Measurements from ENCODE around the gene LHX6.
A peak's percentile ranks its signal among the peaks of the same experiment; 100 is the strongest.

LHX6 gene

GRCh38 chr9:122188369-122188768 lies 40.4 kb downstream of the LHX6 start:
- DNase-seq = no peak

GRCh38 chr9:122186777-122187470 lies 41.8 kb downstream of the LHX6 start:
- DNase-seq = no peak

DNA sequence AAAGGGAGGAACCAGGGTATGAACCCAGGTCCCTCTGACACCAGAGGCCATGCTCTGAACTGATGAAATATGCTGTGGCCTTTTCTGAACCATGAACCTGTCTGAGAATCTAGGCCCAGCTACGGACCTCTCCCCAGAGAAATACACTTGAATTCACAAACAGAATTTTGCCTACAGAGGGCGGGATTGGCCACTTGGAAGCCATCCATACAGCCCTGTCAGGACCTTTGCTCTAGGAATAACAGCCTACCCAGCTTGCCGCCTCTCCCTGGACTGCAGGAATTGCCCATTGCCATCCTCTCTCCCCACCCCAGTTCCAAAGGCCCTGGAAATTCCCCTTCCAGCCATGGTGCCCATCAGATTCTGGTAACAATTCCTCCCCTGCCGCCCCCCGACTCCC lies 42.5 kb downstream of the LHX6 start:
- DNase-seq = no peak

DNA sequence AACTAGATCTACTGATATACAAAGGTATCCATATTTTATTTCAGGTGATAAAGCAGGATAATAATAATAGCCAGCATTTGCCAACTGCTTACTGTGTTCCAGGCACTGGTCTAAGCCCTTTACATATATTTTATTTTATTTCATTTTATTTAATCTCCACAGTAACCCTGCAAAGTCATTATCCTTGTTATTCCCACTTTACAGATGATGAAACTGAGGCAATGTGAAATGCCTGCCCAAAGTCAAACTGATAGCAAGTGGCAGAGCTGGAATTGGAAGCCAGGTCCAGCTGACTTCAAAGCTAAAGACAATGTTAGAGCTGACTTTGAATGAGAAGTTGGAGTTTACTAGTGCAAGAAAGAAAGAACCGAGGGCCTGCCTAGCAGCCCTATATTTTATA lies 44.2 kb downstream of the LHX6 start:
- DNase-seq = no peak

DNA sequence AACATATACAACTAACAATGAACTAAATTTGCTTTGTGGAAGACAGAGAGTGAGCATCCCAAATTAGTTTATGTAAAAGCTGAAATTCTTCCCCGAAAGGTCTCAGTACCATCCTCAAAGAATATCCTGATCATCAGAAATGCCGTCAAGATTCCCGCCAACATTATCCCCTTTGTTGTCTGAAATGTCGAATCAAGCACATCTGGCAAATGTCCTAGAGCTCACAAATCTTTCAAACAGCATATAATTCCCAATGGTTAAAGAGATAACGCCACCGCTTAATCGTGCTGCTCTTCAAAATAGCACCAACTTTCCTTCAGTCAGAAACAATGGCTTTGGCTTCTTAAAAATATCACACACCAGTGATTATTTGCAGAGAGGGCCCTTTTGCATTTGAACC lies 45.3 kb downstream of the LHX6 start:
- no peak for DNase-seq

GRCh38 chr9:122180633-122181032 lies 48.1 kb downstream of the LHX6 start:
- no peak for DNase-seq

- no peak for DNase-seq
Observed at GRCh38 chr9:122179690-122180074, 49.1 kb downstream of the LHX6 start.

GRCh38 chr9:122179054-122179689 lies 49.6 kb downstream of the LHX6 start:
- no peak for DNase-seq

DNA sequence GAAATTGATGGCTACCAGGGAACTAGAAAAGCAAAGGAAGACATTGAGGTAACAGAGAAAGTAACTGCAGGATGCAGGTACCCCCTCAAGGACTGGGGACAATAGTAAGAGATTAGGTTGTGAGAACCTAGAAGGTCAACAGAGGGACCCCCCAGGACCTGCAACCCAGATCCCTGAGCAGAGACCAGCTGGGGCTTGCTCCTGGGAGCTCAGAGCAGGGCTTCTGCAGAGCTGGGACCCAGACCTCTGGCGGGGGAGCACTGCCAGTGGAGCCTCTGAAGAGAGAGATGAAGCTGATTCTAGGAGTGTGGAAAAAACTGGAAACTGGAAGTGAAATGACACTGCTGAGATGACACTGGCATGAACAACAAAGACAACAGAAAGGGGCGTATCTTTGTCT lies 51.8 kb downstream of the LHX6 start:
- DNase-seq = no peak

- DNase-seq = no peak
Observed at GRCh38 chr9:122173670-122174069, 55.1 kb downstream of the LHX6 start.

- DNase-seq = no peak
Observed at GRCh38 chr9:122172131-122172530, 56.6 kb downstream of the LHX6 start.

DNA sequence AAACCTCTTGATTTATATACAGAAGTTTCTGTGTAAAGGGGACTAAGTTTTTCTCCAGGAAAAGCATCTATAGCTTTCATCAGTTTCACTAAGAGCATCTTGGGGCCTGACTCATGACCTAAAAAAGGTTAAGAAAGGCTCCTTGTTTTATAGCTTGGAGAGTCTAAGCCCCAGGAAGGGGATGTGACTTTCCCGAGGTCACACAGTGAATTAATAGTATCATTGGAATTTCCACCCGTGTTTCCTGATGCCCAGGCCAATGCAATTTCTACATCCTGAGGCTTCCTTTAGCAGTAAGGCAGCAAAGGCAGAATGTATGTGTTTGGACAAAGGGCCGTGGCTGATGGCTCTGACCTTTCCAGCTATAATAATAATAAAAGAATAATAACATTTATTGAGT lies 60.4 kb downstream of the LHX6 start:
- no peak for DNase-seq

GRCh38 chr9:122164286-122164685 lies 64.5 kb downstream of the LHX6 start:
- no peak for DNase-seq

GRCh38 chr9:122162415-122162814 lies 66.3 kb downstream of the LHX6 start:
- no peak for DNase-seq

DNA sequence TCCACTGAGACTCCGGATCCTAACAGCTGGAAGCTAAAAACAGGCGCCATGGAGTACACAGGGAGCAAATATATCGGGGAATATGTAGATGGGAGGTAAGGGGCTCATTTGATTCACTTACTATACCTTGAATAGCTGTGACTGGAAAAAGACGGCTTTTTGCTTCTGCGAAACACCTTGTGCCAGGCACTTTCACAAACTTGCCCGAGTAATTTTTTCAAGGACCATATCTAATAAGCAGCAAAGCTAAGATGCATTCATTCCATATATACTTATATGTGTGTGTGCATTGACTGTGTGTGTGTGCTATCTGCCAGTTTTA lies 68.9 kb downstream of the LHX6 start:
- no peak for DNase-seq

DNA sequence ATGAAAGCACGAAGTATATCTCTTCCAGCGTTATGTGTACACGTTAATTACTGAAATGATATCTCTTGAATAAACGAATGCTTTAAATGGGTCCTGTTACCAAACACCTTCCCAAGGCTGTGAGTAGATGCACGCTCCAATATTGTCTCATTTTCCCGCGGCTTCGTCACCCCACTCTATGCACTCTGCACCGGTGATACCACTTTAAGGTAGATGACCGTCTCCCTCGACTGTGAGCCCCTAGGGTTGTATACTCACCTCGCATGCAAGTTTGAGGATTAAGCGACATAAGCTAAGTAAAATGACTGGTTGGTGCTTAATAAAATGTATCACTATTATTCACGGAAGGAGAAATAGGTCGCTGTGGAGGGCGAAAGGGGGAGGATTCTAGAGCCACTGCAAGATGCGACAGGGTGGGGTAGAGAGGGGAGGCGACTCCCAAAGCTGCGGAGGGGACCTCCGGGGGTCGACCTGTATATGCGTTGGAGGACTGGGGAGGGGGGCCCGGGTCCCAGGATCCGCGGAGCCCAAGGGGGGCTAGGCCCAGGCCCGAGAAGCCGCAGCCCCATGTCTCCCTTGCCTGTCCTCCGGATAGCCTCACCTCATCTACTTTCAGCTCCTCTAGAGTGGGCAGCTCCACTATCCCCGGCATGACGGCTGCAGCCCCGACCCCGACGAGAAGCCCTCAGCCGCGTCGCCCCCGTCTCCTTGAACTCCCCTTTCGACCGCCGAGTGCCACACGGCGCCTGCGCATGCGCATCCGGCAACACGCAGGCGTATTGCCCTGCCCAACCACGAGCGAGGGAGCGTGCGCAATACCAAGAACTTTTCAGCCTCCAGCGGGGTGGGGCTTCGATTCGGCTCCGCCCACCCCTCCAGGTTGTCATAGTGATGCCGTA lies 69.5 kb downstream of the LHX6 start, which contains the start of the genes MORN5 and NDUFA8:
TSS of gene MORN5 (plus strand) at position 883 of the 899 bp plus-strand sequence. CDS start 65 bp downstream, outside the sequence.
TSS of gene NDUFA8 (minus strand) at position 754 of the 899 bp plus-strand sequence. CDS start at position 652, 102 bp downstream.
- DNase-seq = peak; percentile 85

- DNase-seq = peak; percentile 3
Observed at GRCh38 chr9:122158202-122158601, 70.6 kb downstream of the LHX6 start.

DNA sequence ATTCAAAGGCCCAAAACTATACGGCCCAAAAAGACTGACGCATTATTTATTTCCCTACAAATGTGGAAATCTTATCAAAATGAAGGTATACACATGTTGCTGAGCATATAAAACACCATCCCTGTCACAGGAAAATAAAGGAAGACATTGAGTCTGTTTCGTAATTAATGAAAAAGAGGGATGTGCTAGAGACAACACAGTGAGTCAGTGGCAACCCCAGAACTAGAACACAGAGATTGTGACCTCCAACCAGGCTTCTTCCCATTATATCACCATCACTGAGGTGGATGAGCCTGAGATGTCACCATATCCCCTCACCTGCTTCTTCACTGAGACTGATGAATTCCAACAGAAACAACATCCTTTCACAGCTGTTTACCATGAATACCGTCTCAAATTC lies 73.0 kb downstream of the LHX6 start:
- no peak for DNase-seq

Data from NCI-H446 treated with DMSO at 0.1 percent for 48 hours (cell line).